NCI-H2107 (cell line): ENCODE results near the gene GPC3.

Source experiments
- DNase-seq: peaks from one replicate; lab custom pipeline; 2025; lab: John Stamatoyannopoulos, UW

GPC3 gene

GRCh38 chrX:133513123-133513522, 472.3 kb downstream of the GPC3 start:
- no peak for DNase-seq

DNA sequence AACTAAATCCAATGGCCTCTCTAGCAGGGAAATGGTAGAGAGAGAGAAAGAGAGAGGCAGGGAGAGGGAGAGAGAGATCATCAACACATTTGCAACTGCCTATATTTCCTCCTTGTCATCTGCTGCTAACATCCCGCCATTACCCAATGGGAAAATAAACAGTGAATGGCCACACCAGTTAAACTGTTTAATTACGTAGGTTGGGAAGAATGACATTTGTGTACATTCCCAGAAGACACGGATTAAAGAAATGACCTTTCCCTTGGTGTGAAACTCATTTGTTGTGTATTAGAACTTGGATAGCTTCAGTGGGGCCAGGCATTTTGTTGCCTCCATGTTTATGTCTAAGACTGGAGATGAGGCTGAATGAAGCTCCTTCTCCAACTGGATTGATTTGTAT, 474.4 kb downstream of the GPC3 start:
- DNase-seq, result no peak

DNA sequence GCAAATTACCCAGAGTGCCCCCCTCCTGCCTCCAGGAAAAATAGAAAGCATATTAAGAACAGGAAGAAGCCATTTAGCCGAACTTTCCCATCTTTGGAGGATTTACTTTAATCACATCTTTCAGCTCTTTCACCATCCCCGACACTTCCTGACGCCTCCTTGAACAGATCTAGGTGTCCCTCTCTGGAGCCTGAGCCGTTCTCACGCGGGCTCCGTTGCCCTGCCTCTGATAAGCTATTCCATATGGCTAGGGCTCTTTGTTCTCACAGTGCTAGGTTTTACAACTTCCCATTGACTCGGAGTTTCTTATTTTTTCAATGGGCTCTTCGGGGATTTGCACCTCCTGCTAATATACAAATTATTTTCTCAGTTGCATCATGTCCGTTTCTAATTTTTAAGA, 488.0 kb downstream of the GPC3 start:
- DNase-seq, result no peak

- DNase-seq, result no peak
Observed at GRCh38 chrX:133495464-133496391, 489.7 kb downstream of the GPC3 start.

DNA sequence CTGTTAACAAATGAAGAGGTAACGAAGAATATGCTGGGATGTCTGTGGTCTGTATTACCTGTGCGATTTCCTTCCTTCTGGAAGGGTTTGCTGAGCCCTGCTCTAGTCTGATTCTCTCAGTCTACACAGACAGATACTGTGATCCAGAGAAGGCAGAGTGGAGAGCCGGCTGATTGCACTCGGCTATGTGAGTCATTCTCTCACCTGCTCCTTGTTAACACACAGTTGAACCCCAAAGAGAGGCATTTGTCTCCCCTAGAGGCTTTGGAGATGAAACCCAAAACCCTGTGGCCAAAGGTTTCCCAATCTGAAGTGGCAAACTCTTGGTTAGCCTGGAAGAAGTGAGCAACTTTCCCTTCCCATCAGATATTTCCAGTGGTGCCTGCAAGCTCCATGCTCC, 492.0 kb downstream of the GPC3 start:
- DNase-seq, result no peak

DNA sequence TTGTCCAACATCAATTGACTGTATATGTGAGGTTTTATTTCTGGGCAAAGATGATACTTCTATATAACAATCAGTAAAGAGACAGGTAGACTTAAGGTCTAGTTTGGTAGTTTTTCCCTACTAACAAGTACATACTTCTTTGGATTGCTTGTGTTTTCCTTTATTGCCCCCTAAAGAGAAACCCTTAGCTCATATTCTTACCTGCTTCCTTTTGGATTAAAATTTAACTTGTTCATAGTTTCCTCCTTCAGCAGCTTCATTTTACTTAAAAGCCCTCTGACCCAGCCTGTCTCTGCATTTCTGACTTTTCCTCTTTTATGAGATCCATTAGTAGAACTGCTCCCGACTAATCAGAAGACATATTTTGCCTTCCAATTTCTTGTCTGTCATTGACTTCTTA, 494.4 kb downstream of the GPC3 start:
- no peak for DNase-seq
